H9 (cell line): ENCODE measurements around the gene NAE1. TPM values are rescaled to one million over a fixed set of nuclear protein-coding genes. Genes with fewer than 3 reads are reported as not detected.

Experiments
- DNase-seq: peaks from one replicate; pipeline ENCODE4 v3.0.0-alpha.2; 2017
- H2AFZ ChIP-seq: one replicate; pipeline ENCODE4 v1.6.1; 2013; ENCODE audit warnings: mild to moderate bottlenecking, low read length, control low read depth, moderate library complexity
- H2AK5ac ChIP-seq: 2 replicates; pipeline ENCODE4 v1.6.1; 2013; ENCODE audit warnings: low read length, control low read depth, mixed read lengths; ENCODE audit not compliant: insufficient read length
- H2BK120ac ChIP-seq: one replicate; pipeline ENCODE4 v1.6.1; 2013; ENCODE audit warnings: low read depth, mild to moderate bottlenecking, low read length, control low read depth, inconsistent platforms; ENCODE audit not compliant: poor library complexity, severe bottlenecking
- H2BK12ac ChIP-seq: 2 replicates; pipeline ENCODE4 v1.6.1; 2013; ENCODE audit warnings: low read length, control low read depth, mixed read lengths, low read depth; ENCODE audit not compliant: insufficient read length
- H2BK15ac ChIP-seq: 2 replicates; pipeline ENCODE4 v1.6.1; 2013; ENCODE audit warnings: low read depth, low read length, control low read depth
- H2BK20ac ChIP-seq: one replicate; pipeline ENCODE4 v1.6.1; 2013; ENCODE audit warnings: low read depth, mild to moderate bottlenecking, low read length, control low read depth, inconsistent platforms; ENCODE audit not compliant: poor library complexity, severe bottlenecking
- H2BK5ac ChIP-seq: 2 replicates; pipeline ENCODE4 v1.6.1; 2013; ENCODE audit warnings: low read length, control low read depth, mixed read lengths; ENCODE audit not compliant: insufficient read length
- H3K14ac ChIP-seq: 2 replicates; pipeline ENCODE4 v1.6.1; 2013; ENCODE audit warnings: low read length, control low read depth; ENCODE audit not compliant: insufficient read depth
- H3K18ac ChIP-seq: 2 replicates; pipeline ENCODE4 v1.6.1; 2013; ENCODE audit warnings: low read depth, mild to moderate bottlenecking, mixed read lengths, low read length, control low read depth; ENCODE audit not compliant: insufficient read length
- H3K23ac ChIP-seq: 2 replicates; pipeline ENCODE4 v1.6.1; 2013; ENCODE audit warnings: low read length, control low read depth, mixed read lengths, low read depth; ENCODE audit not compliant: insufficient read length
- H3K23me2 ChIP-seq: 2 replicates; pipeline ENCODE4 v1.6.1; 2013; ENCODE audit warnings: low read depth, mild to moderate bottlenecking, mixed read lengths, low read length, control low read depth; ENCODE audit not compliant: insufficient read length, poor library complexity, severe bottlenecking
- H3K27ac ChIP-seq: 2 replicates; pipeline ENCODE4 v1.5.1; 2013; ENCODE audit warnings: low read length, control low read depth, mixed read lengths, low read depth; ENCODE audit not compliant: insufficient read length
- H3K27me3 ChIP-seq: 2 replicates; pipeline ENCODE4 v1.6.1; 2013; ENCODE audit warnings: low read length, control low read depth, inconsistent platforms; ENCODE audit not compliant: insufficient read depth
- H3K4ac ChIP-seq: 2 replicates; pipeline ENCODE4 v1.6.1; 2013; ENCODE audit warnings: low read depth, mild to moderate bottlenecking, control low read depth, inconsistent platforms, low read length, moderate library complexity
- H3K4me1 ChIP-seq: 2 replicates; pipeline ENCODE4 v1.6.1; 2013; ENCODE audit warnings: low read length, control low read depth, inconsistent platforms; ENCODE audit not compliant: insufficient read depth
- H3K4me2 ChIP-seq: 2 replicates; pipeline ENCODE4 v1.6.1; 2013; ENCODE audit warnings: low read length, control low read depth, mixed read lengths; ENCODE audit not compliant: insufficient read length, insufficient read depth
- H3K56ac ChIP-seq: 2 replicates; pipeline ENCODE4 v1.6.1; 2013; ENCODE audit warnings: low read depth, mild to moderate bottlenecking, mixed read lengths, low read length, control low read depth; ENCODE audit not compliant: insufficient read length
- H3K79me1 ChIP-seq: 2 replicates; pipeline ENCODE4 v1.6.1; 2013; ENCODE audit warnings: low read depth, mild to moderate bottlenecking, moderate library complexity, low read length, control low read depth, inconsistent platforms; ENCODE audit not compliant: insufficient read depth, poor library complexity, severe bottlenecking
- H3K79me2 ChIP-seq: 2 replicates; pipeline ENCODE4 v1.6.1; 2013; ENCODE audit warnings: low read length, control low read depth, inconsistent platforms; ENCODE audit not compliant: insufficient read depth
- H3K9ac ChIP-seq: 2 replicates; pipeline ENCODE4 v1.6.1; 2013; ENCODE audit warnings: low read length, control low read depth, mixed read lengths; ENCODE audit not compliant: insufficient read length; ENCODE audit errors: extremely low read depth
- H3K9me3 ChIP-seq: one replicate; pipeline ENCODE4 v1.6.1; 2013; ENCODE audit warnings: low read depth, low read length, inconsistent platforms; ENCODE audit not compliant: control insufficient read depth
- H3T11ph ChIP-seq: one replicate; pipeline ENCODE4 v1.6.1; 2013; ENCODE audit warnings: mild to moderate bottlenecking, low read length, control low read depth, inconsistent platforms
- H4K20me1 ChIP-seq: one replicate; pipeline ENCODE4 v1.6.1; 2013; ENCODE audit not compliant: control insufficient read depth, insufficient read length, insufficient read depth
- H4K5ac ChIP-seq: 2 replicates; pipeline ENCODE4 v1.6.1; 2013; ENCODE audit warnings: low read depth, mild to moderate bottlenecking, mixed read lengths, low read length, control low read depth; ENCODE audit not compliant: insufficient read length
- H4K8ac ChIP-seq: replicated peaks from 2 replicates; pipeline ENCODE4 v1.6.1; 2013; ENCODE audit warnings: low read length, control low read depth, mixed read lengths, low read depth; ENCODE audit not compliant: insufficient read length
- H4K91ac ChIP-seq: 2 replicates; pipeline ENCODE4 v1.6.1; 2013; ENCODE audit warnings: low read depth, mild to moderate bottlenecking, moderate library complexity, mixed read lengths, low read length, control low read depth; ENCODE audit not compliant: insufficient read length
- H3K27ac Mint-ChIP-seq, 3 experiments: 2 replicates in 2 of 3; 3 replicates in 1 of 3; pipeline ENCODE4 v1.8.0; 2020 to 2021; ENCODE audit warnings: mixed read lengths in 3 of 3, mild to moderate bottlenecking in 1 of 3, moderate library complexity in 1 of 3
- H3K27me3 Mint-ChIP-seq: 2 replicates; pipeline ENCODE4 v1.8.0; 2021; ENCODE audit warnings: low read depth, mild to moderate bottlenecking, moderate library complexity, mixed read lengths
- H3K36me3 Mint-ChIP-seq, 3 experiments: 2 replicates in 2 of 3; 3 replicates in 1 of 3; pipeline ENCODE4 v1.8.0; 2020 to 2021; ENCODE audit warnings: low read depth in 3 of 3, mixed read lengths in 3 of 3; ENCODE audit not compliant: insufficient read depth in 1 of 3
- H3K4me1 Mint-ChIP-seq, 2 experiments: 2 replicates each; pipeline ENCODE4 v1.8.0; 2020; ENCODE audit warnings: mixed read lengths in 2 of 2
- H3K4me3 Mint-ChIP-seq, 2 experiments: 2 replicates in 1 of 2; 3 replicates in 1 of 2; pipeline ENCODE4 v1.8.0; 2020 to 2021; ENCODE audit warnings: mild to moderate bottlenecking in 2 of 2, mixed read lengths in 2 of 2, moderate library complexity in 1 of 2
- H3K9me3 Mint-ChIP-seq, 2 experiments: 2 replicates in 1 of 2; 3 replicates in 1 of 2; pipeline ENCODE4 v1.8.0; 2020; ENCODE audit warnings: mild to moderate bottlenecking in 2 of 2, mixed read lengths in 2 of 2, moderate library complexity in 1 of 2
- CTCF ChIP-seq: fragments of 200-600 bp; sonication (generic); conservative IDR thresholded peaks from 3 replicates; pipeline ENCODE4 v1.8.0; 2021; ENCODE audit warnings: antibody characterized with exemption, mild to moderate bottlenecking
- WGBS: extraction: QIAGEN DNeasy Blood & Tissue Kit; methylation state at CpG from one replicate; pipeline ENCODE4 v1.1.7; 2013; ENCODE audit warnings: missing lambda C conversion rate, low lambda C conversion rate, mixed read lengths; ENCODE audit not compliant: insufficient read length; ENCODE audit errors: extremely low coverage; 5-methylcytosine and 5-hydroxymethylcytosine counted together
- total RNA-seq: library from RNA; stranded (reverse); gene quantifications from 2 replicates; pipeline ENCODE4 v1.2.1, GENCODE V29; 2021

The NAE1 gene
- total RNA-seq, 1 experiment from 2014 or later, result 144 TPM

- Histone ChIP-seq H3K14ac (no peak overlapping the region), H3K23ac (no peak overlapping the region), H2BK20ac (no peak overlapping the region), H3T11ph (no peak overlapping the region), H3K4me2 (no peak overlapping the region), H3K23me2 (peaks cover 13% of the 10 kb centered on the region), H4K5ac (no peak overlapping the region), H4K20me1 (no peaks in the 10 kb centered on the region), H3K56ac (no peak overlapping the region), H2BK12ac (no peak overlapping the region), H3K27me3 (peaks cover 17% of the 10 kb centered on the region), H3K4ac (no peak overlapping the region), H3K9ac (no peak overlapping the region), H2BK120ac (no peak overlapping the region), H3K27ac (no peak overlapping the region), H4K91ac (no peak overlapping the region), H3K18ac (no peak overlapping the region), H3K9me3 (no peaks in the 10 kb centered on the region), H2AK5ac (no peak overlapping the region), H3K79me2 (no peaks in the 10 kb centered on the region), H2AFZ (no peak overlapping the region), H3K79me1 (no peaks in the 10 kb centered on the region), H4K8ac (no peak overlapping the region), H2BK5ac (no peak overlapping the region), H3K4me1 (no peaks in the 10 kb centered on the region; the same call in 1 of the 2 replicates), H2BK15ac (no peak overlapping the region)
- WGBS, result no CpG with 5 or more reads among the region's 6 CpGs
- no peak for DNase-seq
- Mint-ChIP-seq H3K27me3 (peaks cover 72% of the 10 kb centered on the region), H3K27ac (no peak overlapping the region), H3K4me3 (no peak overlapping the region), H3K9me3 (no peaks in the 10 kb centered on the region), H3K36me3 (no peaks in the 10 kb centered on the region; a peak in 1 of 7 replicates), H3K4me1 (peaks cover 2 to 16% of the 10 kb centered on the region in 2 experiments; a peak in 3 of 4 replicates)
- no peak for TF ChIP-seq CTCF
These were observed 16.1 kb upstream of the NAE1 start for GRCh38 chr16:66846831-66847230.
